ENCODE data around the gene ELP5.

The ELP5 gene

DNA sequence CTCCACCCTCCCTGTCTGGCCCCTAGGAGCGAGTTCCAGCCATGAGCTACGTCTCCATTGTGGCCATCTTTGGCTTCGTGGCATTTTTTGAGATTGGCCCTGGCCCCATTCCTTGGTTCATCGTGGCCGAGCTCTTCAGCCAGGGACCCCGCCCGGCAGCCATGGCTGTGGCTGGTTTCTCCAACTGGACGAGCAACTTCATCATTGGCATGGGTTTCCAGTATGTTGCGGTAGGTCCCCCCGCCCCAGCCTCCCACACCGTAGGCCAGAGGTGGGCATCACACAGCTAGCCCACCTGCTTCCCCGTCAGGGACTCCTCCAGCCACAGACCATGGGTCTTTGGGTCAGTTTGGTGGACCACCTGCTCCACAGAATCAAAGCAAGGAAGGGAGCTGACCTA, 33.7 kb downstream of the ELP5 start:
- DNase-seq (ENCODE audit: low read depth) = no peak

DNA sequence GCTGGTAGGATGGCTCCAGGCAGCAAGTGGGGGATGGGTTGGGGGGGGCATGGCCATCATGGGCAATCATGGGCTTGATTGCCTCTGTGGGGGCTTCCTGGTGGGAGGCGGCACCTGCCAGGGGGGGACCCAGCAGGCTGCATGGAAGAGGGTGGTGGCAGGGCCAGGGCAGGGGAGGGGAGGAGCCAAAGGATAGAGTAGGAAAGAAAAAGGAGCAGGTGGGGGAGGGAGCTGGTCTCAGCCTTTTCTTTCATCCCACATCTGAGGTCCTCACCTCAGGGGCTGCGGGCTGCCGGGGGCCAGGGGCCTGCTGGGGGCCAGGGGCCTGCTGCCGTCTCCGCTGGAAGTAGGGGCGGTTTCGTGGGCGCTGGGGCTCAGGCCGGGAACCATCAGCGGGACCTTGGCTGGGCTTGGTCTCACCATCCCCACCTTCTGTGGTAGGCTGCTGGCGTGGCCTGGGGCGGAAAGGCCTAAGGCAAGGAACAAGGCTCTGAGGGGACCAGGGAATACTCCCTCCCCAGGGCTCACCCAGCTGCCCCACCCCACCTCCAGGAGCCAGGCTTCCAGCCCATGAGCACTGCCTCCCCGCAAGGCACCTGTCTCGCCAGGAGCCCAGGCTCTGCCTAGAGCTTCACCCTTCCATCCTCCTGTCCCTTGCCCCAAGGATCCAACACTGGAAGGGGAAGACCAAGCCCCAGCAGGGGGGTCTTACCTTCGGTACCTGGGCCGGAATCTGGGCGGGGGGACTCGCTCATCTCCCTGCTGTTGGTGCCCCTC, 37.4 kb downstream of the ELP5 start:
- DNase-seq (ENCODE audit: low read depth) = no peak

DNA sequence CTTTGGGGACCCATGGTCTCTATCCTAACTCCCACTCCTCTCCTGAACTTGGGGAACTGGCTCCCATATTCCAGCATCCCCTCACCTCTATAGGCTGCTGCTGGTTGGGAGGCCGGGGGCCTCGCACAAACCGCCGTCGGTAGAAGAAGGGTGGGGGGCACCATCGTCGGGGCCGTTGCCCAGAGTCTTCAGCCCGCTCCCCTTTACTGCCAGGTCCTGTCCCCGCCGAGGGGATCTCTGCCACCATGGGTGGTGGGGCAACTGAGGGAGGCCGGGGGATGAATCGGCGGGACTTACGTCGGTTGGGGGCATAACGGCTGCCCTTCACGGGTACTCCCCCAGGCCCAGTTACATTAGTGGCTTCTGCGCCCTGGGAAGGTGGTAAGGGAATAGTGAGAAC, 38.2 kb downstream of the ELP5 start:
- no peak for DNase-seq (ENCODE audit: low read depth)

DNA sequence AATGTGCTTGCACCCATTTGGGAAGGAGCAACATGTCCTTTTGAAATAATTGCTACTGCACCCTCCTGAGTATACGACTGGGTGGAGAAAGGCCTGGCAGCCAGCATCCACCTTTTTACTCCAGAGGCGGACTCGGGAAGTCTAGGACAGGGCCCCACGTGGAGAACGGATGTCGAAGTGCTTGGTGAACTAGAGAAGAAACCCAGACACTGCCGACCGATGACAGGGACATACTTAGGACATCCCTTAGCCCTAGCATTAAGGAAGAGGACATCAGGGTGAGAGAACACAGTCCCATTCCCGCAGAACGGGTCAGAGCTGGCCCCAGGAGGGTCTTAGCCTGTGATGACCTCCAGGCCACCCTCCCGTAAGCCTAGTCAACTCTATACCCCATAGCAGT, 38.7 kb downstream of the ELP5 start:
- DNase-seq (ENCODE audit: low read depth) = no peak

DNA sequence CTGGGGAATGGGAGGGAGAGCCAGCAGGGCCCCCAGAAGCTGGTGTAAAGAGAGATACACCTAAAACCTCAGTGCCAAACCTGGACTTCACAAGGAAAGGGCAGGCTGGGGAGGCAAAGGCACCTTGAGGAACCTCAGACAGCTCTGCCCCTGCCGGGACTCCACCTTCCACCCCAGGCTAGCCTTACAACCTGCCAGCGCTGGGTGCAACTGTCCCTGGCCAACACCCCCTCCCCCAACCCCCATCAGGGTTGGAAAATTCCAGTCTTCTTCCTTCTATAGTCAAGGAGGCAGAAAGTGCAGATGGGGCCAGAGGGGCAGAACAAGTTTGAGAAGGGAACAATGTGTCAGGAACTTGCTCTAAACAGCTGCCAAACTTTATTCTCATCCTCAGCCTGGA, 40.2 kb downstream of the ELP5 start:
- no peak for DNase-seq (ENCODE audit: low read depth)

DNA sequence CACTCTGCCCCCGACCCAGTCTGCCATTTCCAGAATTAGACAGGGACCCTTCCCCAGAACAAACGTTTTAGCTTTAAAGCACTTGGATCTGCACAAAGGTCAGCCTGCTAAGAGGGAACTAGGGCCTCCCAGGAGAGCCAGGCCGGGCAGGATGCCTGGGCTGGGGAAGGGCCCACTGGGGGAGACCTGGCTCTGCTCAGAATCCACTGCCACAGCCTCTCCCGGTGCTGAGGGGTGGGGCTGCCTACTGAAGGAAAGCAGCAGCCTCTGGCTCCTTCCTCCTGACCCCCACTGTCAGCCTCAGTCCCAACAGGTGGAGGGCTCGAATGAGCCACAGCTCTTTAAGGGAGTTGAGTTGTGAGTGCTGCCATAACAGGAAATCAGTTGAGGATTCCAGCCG, 40.7 kb downstream of the ELP5 start:
- DNase-seq (ENCODE audit: low read depth) = no peak

DNA sequence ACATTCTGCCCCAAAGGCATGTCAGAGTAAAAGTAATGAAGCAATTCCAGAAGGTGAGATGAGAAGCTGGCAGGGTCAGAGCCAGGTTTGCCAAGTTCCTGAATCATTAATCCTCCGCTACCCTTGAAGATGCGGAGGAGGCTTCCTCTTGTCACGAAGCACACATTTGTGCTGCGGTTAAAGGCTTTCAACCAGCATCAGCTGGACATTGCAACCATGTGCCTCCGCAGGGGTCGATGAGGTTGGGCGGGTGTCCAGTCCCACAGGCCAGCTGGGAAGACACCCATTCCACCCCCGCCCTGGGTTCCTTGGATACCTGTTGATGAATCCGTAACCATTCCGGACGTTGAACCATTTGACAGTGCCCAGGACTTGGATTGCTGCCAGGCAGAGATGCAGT, 41.1 kb downstream of the ELP5 start:
- DNase-seq (ENCODE audit: low read depth) = no peak

DNA sequence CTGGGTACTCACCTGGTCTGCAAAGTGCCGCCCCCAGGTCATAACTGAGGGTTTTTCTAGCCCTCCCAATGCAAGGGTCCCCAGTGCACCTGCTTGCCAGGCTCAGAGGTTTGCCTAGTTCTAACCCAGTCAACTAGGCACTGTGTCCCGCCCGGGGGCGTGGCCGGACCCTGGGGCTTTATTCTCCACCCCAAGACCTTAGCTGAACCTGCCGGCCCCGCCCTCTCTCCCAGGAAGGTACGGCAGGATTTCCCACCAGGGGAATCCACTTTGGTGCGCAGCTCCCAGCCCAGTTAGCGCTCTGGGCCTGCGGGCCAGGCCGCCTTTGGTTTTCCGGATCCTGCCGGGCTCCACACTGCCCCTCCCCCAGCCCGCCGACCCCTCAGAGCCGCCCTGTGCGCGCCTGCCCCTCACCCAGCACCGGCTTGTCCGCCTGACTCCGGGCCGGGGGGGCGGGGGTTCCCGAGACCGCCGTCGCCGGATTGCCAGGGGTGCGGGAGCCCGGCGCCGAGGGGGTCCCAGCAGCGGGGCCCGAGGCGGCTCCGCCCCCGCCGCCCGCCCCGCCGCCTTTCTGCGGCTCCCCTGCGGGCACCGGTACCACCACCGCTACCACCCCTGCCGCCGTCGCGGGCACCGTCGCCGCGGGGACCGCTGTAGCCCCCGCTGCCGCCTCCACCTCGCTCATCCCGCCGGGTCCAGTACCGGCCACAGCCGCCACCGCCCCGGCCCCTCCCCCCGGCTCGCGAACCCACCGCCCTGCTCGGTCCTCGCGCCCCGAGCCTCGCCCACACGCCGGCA, 42.0 kb downstream of the ELP5 start:
- DNase-seq (ENCODE audit: low read depth) = no peak

DNA sequence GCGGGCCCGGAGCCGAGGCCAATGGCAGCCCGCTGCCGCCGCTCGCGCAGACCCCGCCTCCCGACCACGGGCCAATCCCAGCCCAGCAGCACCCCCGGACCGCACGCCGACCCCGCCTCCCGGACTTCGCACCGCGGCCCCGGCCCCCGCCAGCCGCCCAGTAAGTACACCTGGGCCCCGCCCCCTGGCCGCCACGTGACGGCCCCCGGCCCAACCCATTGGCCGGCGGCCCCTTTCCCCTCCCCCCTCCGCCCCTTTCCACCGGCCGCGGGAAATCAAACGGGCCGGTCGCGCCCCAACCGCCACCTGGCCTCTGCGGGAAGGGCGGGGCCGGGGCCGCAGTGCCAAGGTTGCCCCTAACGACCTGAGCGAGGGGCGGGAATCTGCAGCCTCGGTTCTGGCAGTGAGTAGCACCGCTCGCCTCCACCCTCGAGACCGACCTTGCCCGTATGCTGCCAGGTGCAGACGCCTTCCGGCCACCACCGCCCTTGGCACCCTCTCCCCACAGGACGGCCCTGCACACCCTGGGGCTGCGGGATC, 42.7 kb downstream of the ELP5 start, which contains the start of gene YBX2:
Gene YBX2 (minus strand): TSS at position 26 of the 540 bp plus-strand sequence. CDS start 139 bp downstream, outside the sequence.
- no peak for DNase-seq (ENCODE audit: low read depth)

DNA sequence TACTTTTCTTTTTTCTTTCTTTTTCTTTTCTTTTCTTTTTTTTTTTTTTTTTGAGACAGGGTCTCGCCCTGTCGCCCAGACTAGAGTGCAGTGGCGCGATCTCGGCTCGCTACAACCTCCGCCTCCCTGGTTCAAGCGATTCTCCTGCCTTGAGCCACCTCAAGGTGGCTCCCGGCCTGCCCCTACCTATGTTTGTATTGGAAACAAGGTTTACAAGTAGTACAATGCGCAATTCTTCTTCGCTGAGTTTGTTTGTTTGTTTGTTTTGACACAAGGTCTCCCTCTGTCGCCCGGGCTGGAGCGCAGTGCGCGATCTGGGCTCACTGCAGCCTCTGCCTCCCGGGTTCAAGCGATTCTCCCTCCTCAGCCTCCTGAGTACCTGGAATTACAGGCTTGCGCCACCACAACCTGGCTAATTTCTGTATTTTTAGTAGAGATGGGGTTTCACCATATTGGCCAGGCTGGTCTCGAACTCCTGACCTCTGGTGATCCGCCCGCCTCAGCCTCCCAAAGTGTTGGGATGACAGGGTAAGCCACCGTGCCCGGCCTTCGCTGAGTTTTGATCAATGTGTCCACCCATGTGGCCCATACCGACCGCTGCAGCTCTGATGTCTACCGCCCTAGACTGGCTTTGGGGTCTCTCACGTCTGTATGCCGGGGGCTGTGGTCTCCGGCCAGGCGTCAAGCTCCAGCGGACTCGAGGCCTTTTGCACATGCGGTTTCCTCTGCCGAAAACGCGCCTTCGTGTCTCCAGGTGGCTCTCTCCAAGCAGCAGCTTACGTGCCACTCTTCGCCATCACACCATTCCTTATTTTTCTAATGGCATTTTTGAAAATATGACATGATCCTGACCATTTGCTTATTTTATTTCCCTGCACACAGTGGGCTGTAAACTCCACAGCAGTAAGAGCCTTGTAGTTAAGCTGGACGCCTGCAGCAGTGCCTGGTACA, 43.5 kb downstream of the ELP5 start:
- DNase-seq (ENCODE audit: low read depth) = no peak

DNA sequence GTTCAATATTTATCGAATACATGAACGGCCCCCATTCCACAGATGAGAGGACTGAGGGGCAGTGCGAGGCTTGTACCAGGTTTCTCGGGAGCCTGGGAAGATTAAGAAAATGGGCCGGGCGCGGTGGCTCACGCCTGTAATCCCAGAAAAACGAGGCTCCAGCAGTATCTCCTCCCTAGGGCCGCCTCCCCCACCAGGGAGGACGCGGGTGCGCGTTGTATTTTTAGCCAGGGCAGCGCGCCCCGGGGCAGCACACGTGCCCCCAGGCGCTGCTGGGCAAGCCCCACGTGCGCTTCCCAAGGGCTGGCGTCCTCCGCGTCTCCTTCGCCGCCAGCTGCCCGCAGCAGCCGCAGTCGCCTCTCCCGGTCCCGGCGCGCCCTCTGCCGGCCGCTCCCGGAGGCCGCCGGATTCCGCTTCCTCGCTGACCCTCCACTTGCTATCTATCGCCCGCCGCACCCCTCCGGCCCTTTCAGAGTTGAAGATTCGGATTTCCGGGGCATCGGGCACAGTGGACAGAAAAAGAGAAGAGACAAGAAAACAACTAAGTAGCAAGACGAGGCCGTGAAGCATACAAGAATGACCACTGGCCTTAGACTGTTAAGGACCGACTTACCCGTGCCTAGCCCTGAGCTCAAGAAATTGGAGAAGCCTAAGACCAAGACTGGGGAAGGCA, 44.3 kb downstream of the ELP5 start:
- DNase-seq (ENCODE audit: low read depth) = no peak

DNA sequence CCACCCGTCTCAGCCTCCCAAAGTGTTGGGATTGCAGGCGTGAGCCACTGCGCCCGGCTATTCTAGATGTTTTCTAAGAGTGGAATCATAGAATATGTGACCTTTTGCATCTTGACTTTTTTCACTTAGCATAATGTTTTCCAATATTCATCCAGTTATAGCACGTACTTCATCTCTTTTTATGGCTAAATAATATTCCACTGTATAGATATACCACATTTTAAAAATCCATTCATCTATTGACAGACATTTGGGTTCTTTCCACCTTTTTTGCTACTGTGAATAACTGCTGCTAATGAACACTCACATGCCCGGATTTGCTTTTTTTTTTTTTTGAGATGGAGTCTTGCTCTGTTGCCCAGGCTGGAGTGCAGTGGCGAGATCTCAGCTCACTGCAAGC, 52.2 kb downstream of the ELP5 start:
- DNase-seq (ENCODE audit: low read depth) = no peak

DNA sequence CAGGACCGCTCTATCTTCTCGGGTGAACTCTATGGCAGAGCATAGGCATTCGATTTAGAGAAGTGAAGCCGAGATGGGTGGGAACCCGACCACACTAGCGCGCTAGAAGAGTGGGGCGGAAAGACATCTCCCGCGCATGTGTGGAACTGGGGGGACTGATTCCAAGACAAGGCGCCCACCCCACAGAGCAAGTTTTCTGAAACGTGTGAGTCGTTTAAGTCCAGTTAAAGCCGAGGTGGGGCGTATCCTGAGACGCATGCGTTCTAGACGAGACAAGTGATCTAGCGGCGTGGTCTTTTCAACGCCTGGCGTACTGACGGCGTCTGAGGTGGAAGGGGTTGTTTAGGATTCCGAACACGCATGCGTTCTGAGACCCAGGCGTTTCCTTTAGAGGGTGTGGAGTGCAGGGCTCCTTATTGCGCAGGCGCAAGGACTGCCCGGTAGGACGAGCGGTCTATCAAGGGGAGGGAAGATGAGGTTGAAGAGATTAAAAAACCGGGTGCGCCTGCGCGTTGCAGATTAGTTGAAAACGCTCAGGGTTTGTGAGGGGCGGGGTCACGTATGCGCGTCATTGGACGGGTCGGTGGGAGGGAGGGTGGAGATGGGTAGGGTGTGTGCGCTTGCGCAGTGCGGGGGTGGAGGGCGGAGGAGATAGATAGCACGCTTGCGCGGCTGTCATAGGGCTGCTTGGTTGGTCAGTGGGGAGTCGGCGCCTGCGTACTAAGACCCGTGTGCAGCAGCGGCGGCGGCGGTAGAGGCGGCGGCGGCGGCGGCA, 55.1 kb downstream of the ELP5 start, which contains the start of gene EIF5A:
Gene EIF5A (plus strand): TSS at position 718 of the 775 bp plus-strand sequence. CDS start 2,008 bp downstream, outside the sequence.
- peak; percentile 95 for DNase-seq (ENCODE audit: low read depth)

DNA sequence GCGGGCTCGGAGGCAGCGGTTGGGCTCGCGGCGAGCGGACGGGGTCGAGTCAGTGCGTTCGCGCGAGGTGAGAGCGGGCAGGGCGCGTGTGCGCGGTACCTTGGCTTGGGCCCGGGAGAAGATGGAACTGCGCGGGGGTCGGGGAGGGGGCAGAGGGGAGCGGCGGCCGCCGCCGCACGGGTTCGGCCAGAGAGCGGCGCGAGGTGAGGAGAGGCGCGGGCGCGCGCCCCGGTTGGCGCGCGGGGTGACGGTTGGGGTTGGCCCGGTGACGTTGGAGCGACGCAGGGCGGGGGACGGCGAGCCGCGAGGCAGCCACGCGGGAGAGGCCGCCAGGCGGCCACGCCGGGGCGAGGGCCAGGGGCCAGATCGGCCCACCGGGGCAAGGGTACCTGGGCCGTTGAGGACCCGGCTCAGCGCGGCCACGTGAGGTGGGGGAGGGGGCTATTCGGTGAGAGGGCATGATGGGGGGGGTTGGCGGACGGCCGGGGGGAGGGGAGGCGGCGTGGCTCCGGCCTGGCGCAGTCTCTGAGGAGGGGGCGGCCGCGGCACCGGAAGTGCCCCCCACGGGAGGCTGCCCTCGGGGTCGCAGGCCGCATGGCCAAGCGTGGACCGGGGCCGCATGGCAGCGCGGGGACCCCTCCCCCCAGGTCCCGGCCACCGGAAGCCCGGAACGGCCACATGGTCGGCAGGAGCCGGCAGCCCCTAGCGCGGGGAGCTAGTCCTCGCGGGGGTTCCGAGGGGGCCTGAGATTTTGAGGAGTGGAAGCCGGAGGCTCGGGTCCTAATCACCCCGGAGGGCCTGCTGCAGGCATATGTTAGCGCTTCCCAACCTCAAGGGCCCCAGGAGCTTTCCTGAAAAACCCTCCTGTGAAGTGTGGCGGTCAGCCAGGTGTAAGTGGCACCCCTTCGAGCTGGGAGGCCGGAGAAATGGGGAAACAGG, 55.9 kb downstream of the ELP5 start:
- no peak for DNase-seq (ENCODE audit: low read depth)

DNA sequence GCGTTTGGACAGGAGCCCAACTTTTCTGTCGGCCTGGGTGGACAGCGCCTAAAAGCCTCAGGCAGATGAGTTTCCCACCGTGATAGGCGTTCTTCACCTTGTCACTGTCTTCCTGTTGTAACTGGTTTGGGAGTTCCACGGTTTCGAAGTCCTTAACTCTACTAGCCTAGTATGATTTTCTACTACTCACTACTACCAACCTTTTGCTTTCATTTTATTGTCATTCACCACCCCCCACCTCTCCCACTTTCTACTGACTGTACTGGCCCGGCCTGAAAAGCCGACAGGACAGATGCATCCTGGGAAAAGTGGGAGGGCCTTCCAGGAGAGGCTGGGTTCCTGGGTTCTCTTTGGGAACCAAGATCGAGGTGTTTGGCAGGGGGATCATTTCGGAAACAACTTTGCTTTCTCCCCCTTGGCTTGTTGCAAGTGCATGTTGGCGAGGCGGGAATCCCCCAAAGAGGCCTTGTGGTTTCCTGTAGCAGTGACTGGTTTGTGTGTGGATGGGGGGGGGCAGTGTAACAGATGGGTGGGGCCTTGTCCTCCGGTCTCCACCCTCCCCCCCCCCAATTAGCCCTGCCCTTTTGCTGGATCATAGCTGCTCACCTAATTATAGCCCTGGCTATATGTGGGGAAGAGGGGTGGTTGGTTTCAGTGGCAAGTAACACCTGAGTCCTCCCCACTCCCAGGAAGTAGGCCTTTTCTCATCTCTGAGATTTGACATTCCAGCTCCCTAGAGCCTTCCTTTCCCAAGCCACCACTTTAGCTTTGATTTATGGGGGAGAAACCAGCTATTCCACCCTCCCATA, 56.8 kb downstream of the ELP5 start:
- DNase-seq (ENCODE audit: low read depth) = no peak

Data from HS-27A (cell line).